HepG2 (cell line): ENCODE results near the gene MTA2. TPM values are rescaled to one million over a fixed set of nuclear protein-coding genes. Genes with fewer than 3 reads are reported as not detected.

Source experiments
- BCL6 ChIP-seq: IDR thresholded peaks from 2 replicates; pipeline ENCODE4 v1.6.1; 2016; ENCODE audit warnings: missing genetic modification reagents, missing compliant biosample characterization
- ETV6 ChIP-seq: sonication (generic); formaldehyde crosslinking; conservative IDR thresholded peaks from 2 replicates; pipeline ENCODE4 v1.4.0; 2020; ENCODE audit warnings: missing genetic modification reagents
- FIP1L1 ChIP-seq: fragments of 200-400 bp; formaldehyde crosslinking; IDR thresholded peaks from 2 replicates; pipeline ENCODE4 v1.6.1; 2018; ENCODE audit warnings: low read depth, mild to moderate bottlenecking, low read length, moderate library complexity, borderline replicate concordance; ENCODE audit not compliant: insufficient read depth
- FOXJ3 ChIP-seq: sonication (generic); formaldehyde crosslinking; IDR thresholded peaks from 2 replicates; pipeline ENCODE4 v1.4.0; 2020; ENCODE audit warnings: missing genetic modification reagents, mild to moderate bottlenecking, borderline replicate concordance
- PHF20 ChIP-seq: sonication (generic); formaldehyde crosslinking; IDR thresholded peaks from 2 replicates; pipeline ENCODE4 v1.5.0; 2020; ENCODE audit warnings: mild to moderate bottlenecking, missing genetic modification reagents
- RBM22 ChIP-seq: fragments of 200-400 bp; formaldehyde crosslinking; optimal IDR thresholded peaks from 2 replicates; pipeline ENCODE3; 2017; ENCODE audit warnings: mild to moderate bottlenecking, low read length, moderate library complexity
- RBM39 ChIP-seq: fragments of 200-400 bp; formaldehyde crosslinking; IDR thresholded peaks from one replicate; pipeline ENCODE4 v1.6.1; 2018; ENCODE audit warnings: antibody characterized with exemption, mild to moderate bottlenecking, low read depth, low read length; ENCODE audit not compliant: poor library complexity, severe bottlenecking
- REL ChIP-seq: sonication (generic); formaldehyde crosslinking; conservative IDR thresholded peaks from 2 replicates; pipeline ENCODE4 v1.8.0; 2022; ENCODE audit warnings: mild to moderate bottlenecking, missing genetic modification reagents, moderate library complexity
- RFX1 ChIP-seq: fragments of 450-650 bp; IDR thresholded peaks from 2 replicates; pipeline ENCODE4 v1.6.1; 2017
- RFXAP ChIP-seq: sonication (generic); formaldehyde crosslinking; IDR thresholded peaks from 2 replicates; pipeline ENCODE4 v1.4.0; 2020; ENCODE audit warnings: missing genetic modification reagents, borderline replicate concordance
- TRIM24 ChIP-seq: sonication (generic); formaldehyde crosslinking; IDR thresholded peaks from 2 replicates; pipeline ENCODE4 v1.8.0; 2022; ENCODE audit warnings: mild to moderate bottlenecking, missing genetic modification reagents
- XBP1 ChIP-seq: sonication (generic); formaldehyde crosslinking; IDR thresholded peaks from 2 replicates; pipeline ENCODE4 v1.5.0; 2020; ENCODE audit warnings: missing genetic modification reagents
- ZBTB7B ChIP-seq: sonication (generic); formaldehyde crosslinking; IDR thresholded peaks from 2 replicates; pipeline ENCODE4 v1.4.0; 2020; ENCODE audit warnings: missing genetic modification reagents
- ZNF235 ChIP-seq: sonication (generic); formaldehyde crosslinking; IDR thresholded peaks from 2 replicates; pipeline ENCODE4 v1.8.1; 2023; ENCODE audit warnings: mild to moderate bottlenecking, missing genetic modification reagents, borderline replicate concordance
- ZNF335 ChIP-seq: sonication (generic); formaldehyde crosslinking; IDR thresholded peaks from 2 replicates; pipeline ENCODE4 v1.4.0; 2020; ENCODE audit warnings: missing genetic modification reagents
- ZNF552 ChIP-seq: sonication (generic); formaldehyde crosslinking; IDR thresholded peaks from 2 replicates; pipeline ENCODE4 v1.9.0; 2022; ENCODE audit warnings: missing genetic modification reagents, mild to moderate bottlenecking, borderline replicate concordance
- ZNF703 ChIP-seq: sonication (generic); formaldehyde crosslinking; IDR thresholded peaks from 2 replicates; pipeline ENCODE4 v1.5.1; 2020; ENCODE audit warnings: missing genetic modification reagents, mild to moderate bottlenecking, moderate library complexity, borderline replicate concordance
- ZNF720 ChIP-seq: sonication (generic); formaldehyde crosslinking; IDR thresholded peaks from 2 replicates; pipeline ENCODE4 v1.4.0; 2020; ENCODE audit warnings: missing genetic modification reagents
- ZNF878 ChIP-seq: sonication (generic); formaldehyde crosslinking; IDR thresholded peaks from 2 replicates; pipeline ENCODE4 v1.8.1; 2023; ENCODE audit warnings: mild to moderate bottlenecking, missing genetic modification reagents, moderate library complexity
- ZNF891 ChIP-seq: sonication (generic); formaldehyde crosslinking; IDR thresholded peaks from 2 replicates; pipeline ENCODE4 v1.5.0; 2020; ENCODE audit warnings: mild to moderate bottlenecking, missing genetic modification reagents
- polyA plus RNA-seq, 8 experiments: library from polyadenylated mRNA; depleted of rRNA in 3 of 8; stranded (reverse) in 7 of 8; unstranded in 1 of 8; fragments of >200 nt; fragmentation: Illumina TruSeq in 4 of 8; extraction: Trizol in 4 of 8; gene quantifications; 2 replicates each; pipeline versions ENCODE4 v1.2.1 to v1.2.3, GENCODE V29; 2011 to 2016; ENCODE audit warnings: low read depth in 4 of 8, missing spikeins in 1 of 8, mixed read lengths in 1 of 8; ENCODE audit not compliant: insufficient read depth in 1 of 8
- total RNA-seq, 5 experiments: library from RNA; depleted of rRNA; stranded (reverse); fragments of >200 nt; fragmentation: Illumina TruSeq; extraction: Trizol; gene quantifications; 2 replicates each; pipeline ENCODE4 v1.2.3, GENCODE V29; 2016; ENCODE audit warnings: low read depth in 1 of 5
- TF ChIP-seq, protein P1 (sequence below): sonication (generic); formaldehyde crosslinking; IDR thresholded peaks from 2 replicates; pipeline ENCODE4 v1.4.0; 2020; ENCODE audit warnings: missing genetic modification reagents, borderline replicate concordance
- TF ChIP-seq, protein P2 (sequence below): sonication (generic); formaldehyde crosslinking; IDR thresholded peaks from 2 replicates; pipeline ENCODE4 v1.8.0; 2022; ENCODE audit warnings: mild to moderate bottlenecking, missing genetic modification reagents, moderate library complexity
- TF ChIP-seq, protein P3 (sequence below): IDR thresholded peaks from 2 replicates; pipeline ENCODE4 v1.6.1; 2016; ENCODE audit warnings: mild to moderate bottlenecking, missing biosample characterization, missing genetic modification reagents
- TF ChIP-seq, protein P4 (sequence below): sonication (generic); formaldehyde crosslinking; IDR thresholded peaks from 2 replicates; pipeline ENCODE4 v1.4.0; 2020; ENCODE audit warnings: mild to moderate bottlenecking, missing genetic modification reagents
- TF ChIP-seq, protein P5 (sequence below): IDR thresholded peaks from 2 replicates; pipeline ENCODE4 v1.6.1; 2018; ENCODE audit warnings: missing genetic modification reagents

Gene MTA2
- total and polyA plus RNA-seq, 2 of the 13 experiments (the other 11 are each of a cell fraction or from before 2014, with no cell fraction given), result 14.0 to 70.0 TPM

DNA sequence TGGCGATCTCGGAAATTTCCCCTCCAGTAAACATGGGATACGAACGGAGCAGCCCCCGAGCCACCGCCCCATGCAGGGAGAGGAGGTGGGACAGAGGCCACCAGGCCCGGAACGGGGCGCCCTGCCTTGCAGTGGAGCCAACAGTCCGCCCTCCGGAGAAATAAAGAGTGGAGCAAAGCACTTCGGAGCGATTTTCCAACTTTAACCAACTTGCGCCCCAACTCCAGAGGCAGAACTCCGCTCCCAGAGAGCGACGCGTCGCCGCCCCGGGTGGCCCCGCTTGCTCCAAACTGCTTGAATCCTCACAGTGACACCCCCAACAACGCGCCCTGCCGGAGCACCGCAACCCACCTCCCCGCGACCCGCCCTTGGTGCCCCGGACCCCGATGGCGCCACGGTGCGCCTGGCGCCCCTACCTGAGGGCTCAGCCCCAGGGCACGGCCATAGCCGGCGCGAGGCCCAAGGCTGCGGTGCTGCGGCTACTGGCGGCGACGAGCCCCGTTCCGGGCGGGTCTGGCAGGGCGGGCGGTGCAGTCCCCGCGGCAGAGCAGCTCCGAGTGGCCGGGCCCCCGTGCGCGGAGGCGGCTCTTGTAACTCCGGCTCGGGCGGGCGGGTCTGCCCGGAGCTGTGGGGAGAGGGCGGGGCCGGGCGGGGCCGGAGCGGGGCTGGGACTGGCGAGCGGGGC lies 55.3 kb downstream of the MTA2 start, which contains the start of gene AHNAK (continued):
- TF ChIP-seq ZNF891 (CRISPR knock-in tag), result no peak; the same call in 1 of the 2 replicates
- TF ChIP-seq ZNF720 (CRISPR knock-in tag), result no peak
- no peak for TF ChIP-seq XBP1 (CRISPR knock-in tag)
- TF ChIP-seq, protein P1, sequence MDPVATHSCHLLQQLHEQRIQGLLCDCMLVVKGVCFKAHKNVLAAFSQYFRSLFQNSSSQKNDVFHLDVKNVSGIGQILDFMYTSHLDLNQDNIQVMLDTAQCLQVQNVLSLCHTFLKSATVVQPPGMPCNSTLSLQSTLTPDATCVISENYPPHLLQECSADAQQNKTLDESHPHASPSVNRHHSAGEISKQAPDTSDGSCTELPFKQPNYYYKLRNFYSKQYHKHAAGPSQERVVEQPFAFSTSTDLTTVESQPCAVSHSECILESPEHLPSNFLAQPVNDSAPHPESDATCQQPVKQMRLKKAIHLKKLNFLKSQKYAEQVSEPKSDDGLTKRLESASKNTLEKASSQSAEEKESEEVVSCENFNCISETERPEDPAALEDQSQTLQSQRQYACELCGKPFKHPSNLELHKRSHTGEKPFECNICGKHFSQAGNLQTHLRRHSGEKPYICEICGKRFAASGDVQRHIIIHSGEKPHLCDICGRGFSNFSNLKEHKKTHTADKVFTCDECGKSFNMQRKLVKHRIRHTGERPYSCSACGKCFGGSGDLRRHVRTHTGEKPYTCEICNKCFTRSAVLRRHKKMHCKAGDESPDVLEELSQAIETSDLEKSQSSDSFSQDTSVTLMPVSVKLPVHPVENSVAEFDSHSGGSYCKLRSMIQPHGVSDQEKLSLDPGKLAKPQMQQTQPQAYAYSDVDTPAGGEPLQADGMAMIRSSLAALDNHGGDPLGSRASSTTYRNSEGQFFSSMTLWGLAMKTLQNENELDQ (CRISPR knock-in tag), result no peak
- TF ChIP-seq, protein P2, sequence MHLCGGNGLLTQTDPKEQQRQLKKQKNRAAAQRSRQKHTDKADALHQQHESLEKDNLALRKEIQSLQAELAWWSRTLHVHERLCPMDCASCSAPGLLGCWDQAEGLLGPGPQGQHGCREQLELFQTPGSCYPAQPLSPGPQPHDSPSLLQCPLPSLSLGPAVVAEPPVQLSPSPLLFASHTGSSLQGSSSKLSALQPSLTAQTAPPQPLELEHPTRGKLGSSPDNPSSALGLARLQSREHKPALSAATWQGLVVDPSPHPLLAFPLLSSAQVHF, result no peak
- no peak for TF ChIP-seq RFXAP
- TF ChIP-seq, protein P3, sequence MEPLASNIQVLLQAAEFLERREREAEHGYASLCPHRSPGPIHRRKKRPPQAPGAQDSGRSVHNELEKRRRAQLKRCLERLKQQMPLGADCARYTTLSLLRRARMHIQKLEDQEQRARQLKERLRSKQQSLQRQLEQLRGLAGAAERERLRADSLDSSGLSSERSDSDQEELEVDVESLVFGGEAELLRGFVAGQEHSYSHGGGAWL (CRISPR knock-in tag), result peak; percentile 60; the same call in 1 of the 2 replicates
- TF ChIP-seq ETV6 (CRISPR knock-in tag), result no peak
- no peak for TF ChIP-seq ZNF335
- TF ChIP-seq ZNF235 (CRISPR knock-in tag), result no peak
- TF ChIP-seq, protein P4, sequence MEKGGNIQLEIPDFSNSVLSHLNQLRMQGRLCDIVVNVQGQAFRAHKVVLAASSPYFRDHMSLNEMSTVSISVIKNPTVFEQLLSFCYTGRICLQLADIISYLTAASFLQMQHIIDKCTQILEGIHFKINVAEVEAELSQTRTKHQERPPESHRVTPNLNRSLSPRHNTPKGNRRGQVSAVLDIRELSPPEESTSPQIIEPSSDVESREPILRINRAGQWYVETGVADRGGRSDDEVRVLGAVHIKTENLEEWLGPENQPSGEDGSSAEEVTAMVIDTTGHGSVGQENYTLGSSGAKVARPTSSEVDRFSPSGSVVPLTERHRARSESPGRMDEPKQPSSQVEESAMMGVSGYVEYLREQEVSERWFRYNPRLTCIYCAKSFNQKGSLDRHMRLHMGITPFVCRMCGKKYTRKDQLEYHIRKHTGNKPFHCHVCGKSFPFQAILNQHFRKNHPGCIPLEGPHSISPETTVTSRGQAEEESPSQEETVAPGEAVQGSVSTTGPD (CRISPR knock-in tag), result no peak
- no peak for TF ChIP-seq RFX1
- no peak for TF ChIP-seq TRIM24 (CRISPR knock-in tag)
- TF ChIP-seq RBM22, result no peak
- TF ChIP-seq REL (CRISPR knock-in tag), result no peak
- no peak for TF ChIP-seq ZNF552 (CRISPR knock-in tag)
- no peak for TF ChIP-seq FIP1L1
- TF ChIP-seq BCL6 (CRISPR knock-in tag), result no peak
- TF ChIP-seq ZNF703, result no peak
- TF ChIP-seq ZBTB7B, result no peak; the same call in 1 of the 2 replicates
- no peak for TF ChIP-seq FOXJ3 (CRISPR knock-in tag)
- no peak for TF ChIP-seq ZNF878
- TF ChIP-seq RBM39, result peak; percentile 2
- TF ChIP-seq PHF20, result 0 out of 2 replicates have a peak, but pooled peaks have one; percentile 34
- TF ChIP-seq, protein P5, sequence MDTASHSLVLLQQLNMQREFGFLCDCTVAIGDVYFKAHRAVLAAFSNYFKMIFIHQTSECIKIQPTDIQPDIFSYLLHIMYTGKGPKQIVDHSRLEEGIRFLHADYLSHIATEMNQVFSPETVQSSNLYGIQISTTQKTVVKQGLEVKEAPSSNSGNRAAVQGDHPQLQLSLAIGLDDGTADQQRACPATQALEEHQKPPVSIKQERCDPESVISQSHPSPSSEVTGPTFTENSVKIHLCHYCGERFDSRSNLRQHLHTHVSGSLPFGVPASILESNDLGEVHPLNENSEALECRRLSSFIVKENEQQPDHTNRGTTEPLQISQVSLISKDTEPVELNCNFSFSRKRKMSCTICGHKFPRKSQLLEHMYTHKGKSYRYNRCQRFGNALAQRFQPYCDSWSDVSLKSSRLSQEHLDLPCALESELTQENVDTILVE, result no peak; the same call in 1 of the 2 replicates
